Transverse colon (tissue), 4 donors: Measurements from ENCODE around the gene PPP4C.

Experiments
- CTCF ChIP-seq, 5 experiments: fragments of 200-600 bp in 3 of 5; fragments of 450-650 bp in 2 of 5; sonication (generic) in 3 of 5; IDR thresholded peaks; 1 replicate in 2 of 5; 2 replicates in 3 of 5; pipeline ENCODE4 v1.5.1; 2016 to 2017; ENCODE audit warnings: antibody characterized with exemption in 5 of 5, inconsistent platforms in 3 of 5, mild to moderate bottlenecking in 2 of 5, moderate library complexity in 1 of 5
- POLR2A ChIP-seq: fragments of 450-650 bp; IDR thresholded peaks from one replicate; pipeline ENCODE4 v1.6.1; 2016; ENCODE audit warnings: antibody characterized with exemption, mild to moderate bottlenecking, moderate library complexity
- POLR2AphosphoS5 ChIP-seq, 3 donors: sonication (generic); formaldehyde crosslinking; IDR thresholded peaks; one replicate each; pipeline ENCODE4 v1.6.1; 2016; ENCODE audit warnings: antibody characterized with exemption in 3 of 3

- no peak for TF ChIP-seq CTCF (IDR thresholded peaks at IDR 0.05)
- no peak for TF ChIP-seq POLR2A
- TF ChIP-seq POLR2AphosphoS5 (IDR thresholded peaks at IDR 0.05): no peak
Observed at GRCh38 chr16:30030841-30031413, 44.9 kb upstream of the PPP4C start, which contains the start of gene TLCD3B.
